IMR-90 (cell line): ENCODE data around the gene DDX6. TPM values are rescaled to one million over a fixed set of nuclear protein-coding genes. Genes with fewer than 3 reads are reported as not detected.

Source experiments
- ATAC-seq: fragments of 200-7000 bp; cut with Tn5 transposase; 2 replicates; pipeline ENCODE4 v1.9.1; 2020; ENCODE audit warnings: low read depth, mild to moderate bottlenecking, moderate library complexity
- BruUV-seq: library from RNA; stranded (reverse); fragments of 400-500 nt; replicated peaks from 2 replicates; lab custom pipeline; 2021; lab: Mats Ljungman, UMichigan
- CTCF ChIA-PET: fragments of 300-600 bp; formaldehyde crosslinking; extraction: SDS; loops from one replicate; lab custom pipeline; 2021; ENCODE audit warnings: antibody characterized with exemption; lab: Yijun Ruan, JAX
- POLR2A ChIA-PET: fragments of 300-600 bp; sonication (Branson Sonifier 250); formaldehyde crosslinking; loops from one replicate; lab custom pipeline; 2022; ENCODE audit warnings: antibody characterized with exemption; ENCODE audit not compliant: unreplicated experiment; lab: Charles Lee
- DNase-seq: peaks from one replicate; pipeline ENCODE4 v3.0.0; 2013
- H2AFZ ChIP-seq: replicated peaks from 2 replicates; pipeline ENCODE3; 2013; ENCODE audit warnings: low read length, mild to moderate bottlenecking; ENCODE audit not compliant: poor library complexity
- H2AK5ac ChIP-seq: 2 replicates; pipeline ENCODE4 v1.6.1; 2013; ENCODE audit warnings: low read depth, low read length, inconsistent platforms
- H2AK9ac ChIP-seq: replicated peaks from 2 replicates; pipeline ENCODE3; 2013; ENCODE audit warnings: mild to moderate bottlenecking, low read depth, low read length, moderate library complexity; ENCODE audit not compliant: poor library complexity
- H2BK120ac ChIP-seq: 2 replicates; pipeline ENCODE4 v1.6.1; 2013; ENCODE audit warnings: low read depth, low read length, inconsistent platforms
- H2BK15ac ChIP-seq: 3 replicates; pipeline ENCODE4 v1.6.1; 2013; ENCODE audit warnings: low read depth, low read length, inconsistent platforms
- H2BK20ac ChIP-seq: 2 replicates; pipeline ENCODE4 v1.6.1; 2013; ENCODE audit warnings: low read depth, mild to moderate bottlenecking, inconsistent platforms, low read length, moderate library complexity
- H2BK5ac ChIP-seq: 2 replicates; pipeline ENCODE4 v1.6.1; 2013; ENCODE audit warnings: mild to moderate bottlenecking, low read depth, low read length, inconsistent platforms; ENCODE audit not compliant: poor library complexity, severe bottlenecking
- H3K14ac ChIP-seq: replicated peaks from 2 replicates; pipeline ENCODE4 v1.6.1; 2013; ENCODE audit warnings: low read depth, low read length, inconsistent platforms
- H3K18ac ChIP-seq: 2 replicates; pipeline ENCODE4 v1.6.1; 2013; ENCODE audit warnings: low read depth, low read length, control low read depth
- H3K23ac ChIP-seq: 2 replicates; pipeline ENCODE4 v1.6.1; 2013; ENCODE audit warnings: low read depth, low read length, inconsistent platforms
- H3K27ac ChIP-seq: 2 replicates; pipeline ENCODE4 v1.5.1; 2013; ENCODE audit warnings: mild to moderate bottlenecking, control low read depth, low read length; ENCODE audit not compliant: insufficient read depth
- H3K27me3 ChIP-seq: 2 replicates; pipeline ENCODE4 v1.6.1; 2013; ENCODE audit warnings: low read length; ENCODE audit not compliant: control insufficient read depth, insufficient read depth
- H3K36me3 ChIP-seq: 2 replicates; pipeline ENCODE4 v1.6.1; 2013; ENCODE audit warnings: low read length, mixed read lengths; ENCODE audit not compliant: control insufficient read depth, insufficient read depth
- H3K4ac ChIP-seq: 2 replicates; pipeline ENCODE4 v1.6.1; 2013; ENCODE audit warnings: low read depth, low read length, inconsistent platforms
- H3K4me1 ChIP-seq: 2 replicates; pipeline ENCODE4 v1.6.1; 2013; ENCODE audit warnings: low read length, mixed read lengths; ENCODE audit not compliant: control insufficient read depth, insufficient read depth
- H3K4me2 ChIP-seq: 2 replicates; pipeline ENCODE4 v1.6.1; 2013; ENCODE audit warnings: low read depth, mild to moderate bottlenecking, control low read depth, low read length, moderate library complexity
- H3K4me3 ChIP-seq: 2 replicates; pipeline ENCODE4 v1.5.1; 2013; ENCODE audit warnings: low read depth, mild to moderate bottlenecking, control low read depth, low read length, moderate library complexity; ENCODE audit not compliant: insufficient read depth
- H3K56ac ChIP-seq: 2 replicates; pipeline ENCODE4 v1.6.1; 2013; ENCODE audit warnings: low read length, inconsistent platforms; ENCODE audit not compliant: insufficient read depth; ENCODE audit errors: extremely low read depth
- H3K79me1 ChIP-seq, 2 experiments: 2 replicates each; pipeline ENCODE4 v1.6.1; 2013; ENCODE audit warnings: low read length in 2 of 2, inconsistent platforms in 1 of 2, low read depth in 1 of 2
- H3K9ac ChIP-seq: 2 replicates; pipeline ENCODE4 v1.6.1; 2013; ENCODE audit warnings: low read depth, low read length, control low read depth
- H3K9me1 ChIP-seq: 2 replicates; pipeline ENCODE4 v1.6.1; 2013; ENCODE audit warnings: low read length, inconsistent platforms; ENCODE audit not compliant: insufficient read depth
- H3K9me3 ChIP-seq: 2 replicates; pipeline ENCODE4 v1.6.1; 2013; ENCODE audit warnings: low read length; ENCODE audit not compliant: control insufficient read depth, insufficient read depth
- H4K20me1 ChIP-seq: 2 replicates; pipeline ENCODE4 v1.6.1; 2013; ENCODE audit warnings: low read length, inconsistent platforms; ENCODE audit not compliant: insufficient read depth
- H4K5ac ChIP-seq: 2 replicates; pipeline ENCODE4 v1.6.1; 2013; ENCODE audit warnings: mild to moderate bottlenecking, low read depth, low read length, control low read depth
- H4K8ac ChIP-seq, 2 experiments: 2 replicates each; pipeline ENCODE4 v1.6.1; 2013; ENCODE audit warnings: low read depth in 2 of 2, low read length in 2 of 2, control low read depth in 1 of 2, inconsistent platforms in 1 of 2
- H4K91ac ChIP-seq: 2 replicates; pipeline ENCODE4 v1.6.1; 2013; ENCODE audit warnings: low read depth, low read length, inconsistent platforms; ENCODE audit not compliant: insufficient read depth
- BHLHE40 ChIP-seq: fragments of 150-350 bp; IDR thresholded peaks from 2 replicates; pipeline ENCODE4 v1.6.1; 2016; ENCODE audit warnings: mild to moderate bottlenecking, low read depth, low read length
- CEBPB ChIP-seq: IDR thresholded peaks from 2 replicates; pipeline ENCODE4 v1.6.1; 2012; ENCODE audit warnings: low read depth, low read length, improper control_type of control experiment
- CHD1 ChIP-seq: IDR thresholded peaks from 2 replicates; pipeline ENCODE4 v1.6.1; 2012; ENCODE audit warnings: low read depth, low read length, improper control_type of control experiment
- CTCF ChIP-seq: conservative IDR thresholded peaks from 2 replicates; pipeline ENCODE4 v1.5.1; 2012; ENCODE audit warnings: mild to moderate bottlenecking, low read depth, low read length, improper control_type of control experiment
- ELK1 ChIP-seq: fragments of 150-350 bp; IDR thresholded peaks from 2 replicates; pipeline ENCODE4 v1.6.1; 2016; ENCODE audit warnings: low read depth, mild to moderate bottlenecking, low read length, moderate library complexity, borderline replicate concordance
- FOS ChIP-seq: fragments of 150-350 bp; IDR thresholded peaks from 2 replicates; pipeline ENCODE4 v1.6.1; 2016; ENCODE audit warnings: low read depth, low read length
- MAFK ChIP-seq: IDR thresholded peaks from 2 replicates; pipeline ENCODE4 v1.6.1; 2012; ENCODE audit warnings: low read depth, low read length, improper control_type of control experiment
- MXI1 ChIP-seq: IDR thresholded peaks from 2 replicates; pipeline ENCODE4 v1.6.1; 2012; ENCODE audit warnings: low read depth, mild to moderate bottlenecking, low read length, moderate library complexity, borderline replicate concordance
- NFE2L2 ChIP-seq: fragments of 150-350 bp; IDR thresholded peaks from 2 replicates; pipeline ENCODE4 v1.6.1; 2016; ENCODE audit warnings: low read depth, mild to moderate bottlenecking, low read length
- RAD21 ChIP-seq: IDR thresholded peaks from 2 replicates; pipeline ENCODE4 v1.6.1; 2012; ENCODE audit warnings: low read length, improper control_type of control experiment
- RFX5 ChIP-seq: IDR thresholded peaks from 2 replicates; pipeline ENCODE4 v1.8.0; 2012; ENCODE audit warnings: low read depth, mild to moderate bottlenecking, low read length, moderate library complexity
- SMC3 ChIP-seq: fragments of 150-350 bp; IDR thresholded peaks from 2 replicates; pipeline ENCODE4 v1.6.1; 2016; ENCODE audit warnings: low read depth, mild to moderate bottlenecking, antibody characterized with exemption, low read length, moderate library complexity
- USF2 ChIP-seq: fragments of 150-350 bp; IDR thresholded peaks from 2 replicates; pipeline ENCODE4 v1.6.1; 2017; ENCODE audit warnings: mild to moderate bottlenecking, antibody characterized with exemption, low read length, low read depth
- WGBS, 2 experiments: methylation state at CpG; one replicate each; pipeline versions ENCODE4 v1.1.5 to v1.1.7; 2013; ENCODE audit warnings: missing lambda C conversion rate in 2 of 2; ENCODE audit not compliant: insufficient read length in 1 of 2; ENCODE audit errors: extremely low coverage in 2 of 2; 5-methylcytosine and 5-hydroxymethylcytosine counted together
- dilution Hi-C: fragments of 300-500 bp; cut with HindIII; formaldehyde crosslinking; loops from one replicate; pipeline ENCODE4 v1.14.3; 2018; ENCODE audit warnings: low sequenced_read_pairs; ENCODE audit not compliant: unreplicated experiment
- in situ Hi-C: fragments of 300-500 bp; cut with MboI; formaldehyde crosslinking; loops from 3 replicates; pipeline ENCODE4 v1.14.3; 2019; ENCODE audit warnings: low sequenced_read_pairs, inconsistent platforms, mixed read lengths
- intact Hi-C: fragments of 100-400 bp; cut with micrococcal nuclease; formaldehyde crosslinking; loops from 2 replicates; pipeline ENCODE4 v1.10.0; 2022
- polyA plus RNA-seq, 3 experiments: library from polyadenylated mRNA; depleted of rRNA; stranded (reverse); fragments of >200 nt; gene quantifications; 2 replicates each; pipeline ENCODE4 v1.2.3, GENCODE V29; 2012; ENCODE audit warnings: low replicate concordance in 1 of 3
- total RNA-seq: library from RNA; depleted of rRNA; stranded (reverse); fragments of >200 nt; gene quantifications from 2 replicates; pipeline ENCODE4 v1.2.3, GENCODE V29; 2012

Gene DDX6
- total and polyA plus RNA-seq, 2 of the 4 experiments (the other 2 are of a cell fraction) = 19.2 to 197 TPM

- no TSS peak for BruUV-seq
- dilution Hi-C loops (no loop called here), intact Hi-C loops (no loop called here), in situ Hi-C loops (no loop called here)
- Histone ChIP-seq H3K27me3 (peaks cover 23% of the 10 kb centered on the region), H2BK120ac (no peak overlapping the region), H4K20me1 (no peaks in the 10 kb centered on the region), H3K9me3 (peaks cover 4% of the 10 kb centered on the region; the same call in 1 of the 2 replicates), H4K5ac (no peak overlapping the region), H3K79me1 (no peaks in the 10 kb centered on the region), H3K18ac (no peak overlapping the region), H3K14ac (no peak overlapping the region), H4K8ac (no peak overlapping the region), H3K4me1 (no peaks in the 10 kb centered on the region), H3K27ac (no peak overlapping the region), H3K9ac (no peak overlapping the region), H2BK20ac (no peak overlapping the region), H3K23ac (no peak overlapping the region), H4K91ac (no peak overlapping the region), H3K4ac (no peak overlapping the region), H2AK5ac (no peak overlapping the region), H3K4me2 (no peak overlapping the region), H2BK15ac (no peak overlapping the region), H2AFZ (no peak overlapping the region), H3K36me3 (no peaks in the 10 kb centered on the region), H3K4me3 (no peak overlapping the region), H3K56ac (no peak overlapping the region), H2AK9ac (no peak overlapping the region), H2BK5ac (no peak overlapping the region), H3K9me1 (no peaks in the 10 kb centered on the region)
- DNase-seq (no peak), ATAC-seq (no peak)
- no peak for TF ChIP-seq MAFK
- TF ChIP-seq SMC3 = no peak
- TF ChIP-seq NFE2L2 = no peak
- TF ChIP-seq CTCF = no peak
- no peak for TF ChIP-seq CEBPB
- no peak for TF ChIP-seq CHD1
- TF ChIP-seq BHLHE40 = no peak
- no peak for TF ChIP-seq MXI1
- no peak for TF ChIP-seq USF2
- no peak for TF ChIP-seq RAD21
- TF ChIP-seq ELK1 = no peak
- no peak for TF ChIP-seq FOS
- TF ChIP-seq RFX5 = no peak
- POLR2A ChIA-PET = no interaction called here
- WGBS, 2 experiments = 92% methylated on average over 2 of the region's 5 CpGs; no CpG with 5 or more reads in 1 of the 2 experiments
- CTCF ChIA-PET = interaction anchor here (0.8 kb wide), 1 partner anchor 14 kb away, joined by 3 read pairs; no protein-coding TSS in a partner anchor
Observed at GRCh38 chr11:118703563-118704106, 87.3 kb downstream of the DDX6 start.
